Testis (tissue), 2 donors: ENCODE measurements around the gene TCERG1L.

Experiments
- CTCF ChIP-seq, 3 experiments: fragments of 450-650 bp in 2 of 3; fragments of 200-600 bp in 1 of 3; sonication (generic) in 1 of 3; IDR thresholded peaks; one replicate each; pipeline ENCODE4 v1.5.1; 2016 to 2019; ENCODE audit warnings: antibody characterized with exemption in 3 of 3, mild to moderate bottlenecking in 2 of 3, moderate library complexity in 1 of 3
- POLR2A ChIP-seq: fragments of 450-650 bp; IDR thresholded peaks from one replicate; pipeline ENCODE4 v1.6.1; 2017; ENCODE audit warnings: antibody characterized with exemption, mild to moderate bottlenecking, moderate library complexity

- TF ChIP-seq CTCF (IDR thresholded peaks at IDR 0.05), result no peak
- TF ChIP-seq POLR2A, result no peak
These were observed 175.8 kb downstream of the TCERG1L start for GRCh38 chr10:131135716-131136115.
